ENCODE results near the gene ASCL2.
"Not testable (repeated sequence)": the region's sequence is repeated elsewhere in the genome, so short reads cannot be mapped to it uniquely, and the experiment has no call there.

ASCL2 gene

DNA sequence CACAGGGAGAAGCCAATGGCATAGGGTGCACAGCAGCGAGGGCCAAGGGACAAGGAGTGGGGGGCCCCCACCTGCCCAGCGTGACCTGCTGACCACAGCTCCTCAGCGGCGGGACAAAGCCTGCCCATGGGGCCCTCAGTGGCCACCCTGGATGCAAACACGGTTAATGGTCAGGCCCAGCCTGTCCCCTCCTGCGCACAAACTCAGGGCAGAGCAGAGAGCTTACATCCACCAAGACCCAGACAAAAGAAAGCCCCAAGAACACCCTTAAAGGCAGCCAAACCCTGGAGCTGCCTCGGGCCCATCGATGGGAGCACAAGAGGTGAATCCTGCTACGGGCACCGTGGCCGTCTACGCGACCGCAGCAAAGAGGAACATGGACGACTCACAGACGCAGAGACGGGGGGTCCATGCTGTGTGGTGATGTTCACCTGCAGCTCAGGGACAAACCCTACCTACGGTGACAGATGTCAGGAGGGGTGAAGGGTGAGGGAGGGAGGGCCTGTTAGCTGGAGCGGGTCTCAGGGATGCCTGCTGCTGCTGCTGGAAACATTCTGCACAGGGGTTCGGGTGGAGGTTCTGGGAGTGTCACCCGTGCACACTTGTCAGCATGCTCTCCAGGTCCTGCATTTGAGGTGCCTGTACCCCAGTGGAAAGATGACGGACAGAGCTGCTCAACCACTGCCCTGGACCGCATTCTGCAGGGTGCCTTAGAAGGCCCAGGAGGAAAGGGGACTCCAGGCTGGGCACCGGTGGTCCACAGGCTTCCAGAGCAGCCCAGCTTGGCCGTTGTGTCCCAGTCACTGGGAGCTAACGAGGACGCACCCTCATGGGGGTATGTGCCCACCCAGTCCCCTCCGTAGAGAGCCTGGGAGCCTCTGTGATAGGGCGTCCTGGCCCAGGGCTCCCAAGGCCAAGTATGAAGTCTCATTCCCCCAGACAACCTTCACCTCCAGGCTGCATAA is 11.6 kb downstream of the ASCL2 start:
- DNase-seq, result no peak

DNA sequence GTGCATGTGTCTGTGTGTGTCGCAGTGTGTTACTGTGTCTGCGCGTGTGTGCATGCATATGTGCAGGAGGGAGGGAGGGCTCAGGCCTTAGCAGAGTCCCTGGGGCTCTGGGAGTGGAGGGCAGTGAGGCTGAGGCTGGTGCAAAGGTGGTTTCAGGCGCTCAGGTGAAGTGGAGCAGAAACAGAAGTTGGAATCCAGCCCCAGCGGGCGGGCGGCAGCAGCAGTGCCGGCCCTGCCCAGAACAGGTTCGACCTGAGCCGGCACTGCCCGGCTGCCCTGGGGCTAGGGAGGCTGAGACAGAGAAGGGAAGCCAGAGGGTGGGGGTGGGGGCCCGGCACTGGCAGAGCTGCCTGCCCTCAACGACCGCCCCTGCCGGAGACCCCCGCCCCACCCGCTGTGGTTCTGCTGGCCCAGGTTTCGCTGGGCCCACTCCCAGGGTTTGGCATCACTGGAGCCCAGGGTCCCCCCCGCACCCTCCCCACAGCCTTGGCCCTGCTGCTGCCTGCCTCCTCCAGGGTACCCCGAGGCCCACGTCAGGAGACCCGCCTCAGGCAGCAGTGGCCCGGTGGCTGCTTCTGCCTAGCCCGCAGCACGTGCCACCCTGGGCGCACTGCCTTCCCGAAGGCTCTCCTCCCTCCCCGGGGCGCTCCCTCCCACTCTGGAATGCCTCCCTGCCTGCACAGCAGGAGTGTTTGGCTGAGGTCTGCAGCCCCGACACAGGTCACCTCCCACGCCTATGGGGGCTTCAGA is 13.3 kb downstream of the ASCL2 start:
- DNase-seq, result no peak

DNA sequence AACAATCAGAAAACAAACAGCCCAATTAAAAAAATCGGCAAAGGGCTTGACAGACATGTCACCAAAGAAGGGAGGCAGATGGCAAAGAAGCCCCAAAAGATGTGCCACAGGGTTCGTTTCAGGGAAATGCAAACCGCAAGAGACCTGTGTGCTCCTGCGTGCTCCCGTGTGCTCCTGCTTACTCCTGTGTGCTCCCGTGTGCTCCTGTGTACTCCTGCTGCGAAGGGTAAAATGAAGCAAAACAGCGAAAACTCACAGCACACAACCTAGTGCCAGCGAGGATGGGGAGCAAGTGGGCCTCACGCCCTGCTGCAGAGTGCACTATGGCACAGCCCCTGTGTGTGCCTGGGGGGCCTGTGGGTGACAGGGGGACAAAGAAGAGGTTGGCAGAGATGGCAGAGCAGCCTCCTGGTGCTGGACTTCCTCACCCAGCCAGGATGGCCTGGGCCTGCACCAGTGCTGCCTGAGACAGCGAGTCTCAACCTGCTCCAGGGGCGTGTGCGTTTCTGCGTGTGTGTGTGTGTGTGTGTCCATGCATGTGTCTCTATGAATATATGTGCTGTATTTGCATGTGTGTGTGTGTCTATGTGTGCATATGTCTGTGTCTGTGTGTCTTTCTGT is 14.0 kb downstream of the ASCL2 start:
- DNase-seq, result no peak

DNA sequence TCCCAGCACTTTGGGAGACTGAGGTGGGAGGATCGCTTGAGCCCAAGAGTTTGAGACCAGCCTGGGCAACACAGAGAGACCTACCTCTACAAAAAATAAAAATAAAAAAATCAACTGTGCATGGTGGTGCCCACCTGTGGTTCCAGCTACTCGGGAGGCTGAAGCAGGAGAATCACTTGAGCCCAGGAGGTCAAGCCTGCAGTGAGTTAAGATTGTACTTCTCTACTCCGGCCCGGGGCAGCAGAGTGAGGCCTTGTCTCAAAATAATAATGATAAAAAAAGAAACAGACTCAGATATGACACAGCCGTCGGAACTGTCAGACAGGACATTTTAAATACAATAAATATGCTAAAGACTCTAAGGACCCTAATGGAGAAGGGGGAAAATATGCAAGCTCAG is 18.4 kb downstream of the ASCL2 start:
- DNase-seq, result no peak

DNA sequence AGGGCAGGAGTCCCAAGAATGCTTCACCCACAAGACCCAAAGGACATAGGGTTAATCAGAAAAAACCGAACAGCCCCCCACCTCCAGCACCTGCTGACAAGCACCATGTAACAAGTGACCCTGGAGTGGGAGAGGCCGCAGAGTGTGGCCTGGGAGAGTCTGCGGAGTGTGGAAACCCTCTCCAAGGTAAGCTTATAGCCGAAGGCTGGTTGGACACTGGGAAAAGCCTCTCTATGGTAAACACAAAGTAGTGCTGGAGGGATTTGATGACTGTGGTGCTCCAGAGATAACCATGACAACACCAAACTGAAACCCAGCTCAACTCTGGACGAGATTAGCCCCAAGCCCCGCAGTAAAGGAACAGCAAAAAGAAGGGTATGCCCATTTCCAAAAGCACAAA is 19.2 kb downstream of the ASCL2 start:
- DNase-seq, result no peak

DNA sequence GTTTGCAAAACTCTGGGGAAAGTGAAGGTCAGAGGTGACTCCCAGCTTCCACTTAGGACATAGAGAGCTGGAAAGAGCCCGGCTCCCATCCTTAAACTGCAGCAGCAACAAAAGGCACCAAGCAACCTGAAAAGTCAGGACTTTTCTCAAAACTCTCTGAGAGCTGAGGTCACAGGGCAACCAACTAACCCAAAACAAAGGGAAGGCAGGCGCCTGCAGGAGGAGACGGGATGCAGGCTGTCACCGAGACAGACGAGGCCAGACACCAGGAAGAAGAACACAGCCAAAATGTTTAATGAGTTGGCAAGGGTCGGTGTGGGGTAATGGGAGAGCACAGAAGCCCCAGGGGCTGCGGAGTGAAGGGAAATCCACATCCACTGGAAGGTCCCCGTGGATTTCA is 19.9 kb downstream of the ASCL2 start:
- no peak for DNase-seq

DNA sequence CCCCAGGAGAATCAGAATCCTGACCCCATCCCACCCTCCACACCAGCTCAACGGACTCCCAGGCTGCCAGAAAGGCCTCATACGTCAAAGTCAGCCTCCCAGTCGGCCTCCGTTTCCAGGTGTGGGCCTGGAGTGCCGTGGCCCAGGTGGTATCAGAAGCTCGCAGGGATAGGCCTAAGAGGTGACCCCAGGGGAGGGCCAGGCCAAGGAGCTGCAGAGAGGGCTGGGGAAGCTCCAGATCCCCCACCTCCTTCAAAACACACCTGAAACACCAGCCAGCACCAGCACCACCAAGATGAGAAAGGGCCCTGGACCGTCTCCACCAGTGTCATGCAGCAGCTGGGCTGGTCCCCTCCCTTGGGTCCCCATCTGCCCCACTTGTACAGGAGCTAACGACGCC is 20.3 kb downstream of the ASCL2 start:
- DNase-seq, result no peak

DNA sequence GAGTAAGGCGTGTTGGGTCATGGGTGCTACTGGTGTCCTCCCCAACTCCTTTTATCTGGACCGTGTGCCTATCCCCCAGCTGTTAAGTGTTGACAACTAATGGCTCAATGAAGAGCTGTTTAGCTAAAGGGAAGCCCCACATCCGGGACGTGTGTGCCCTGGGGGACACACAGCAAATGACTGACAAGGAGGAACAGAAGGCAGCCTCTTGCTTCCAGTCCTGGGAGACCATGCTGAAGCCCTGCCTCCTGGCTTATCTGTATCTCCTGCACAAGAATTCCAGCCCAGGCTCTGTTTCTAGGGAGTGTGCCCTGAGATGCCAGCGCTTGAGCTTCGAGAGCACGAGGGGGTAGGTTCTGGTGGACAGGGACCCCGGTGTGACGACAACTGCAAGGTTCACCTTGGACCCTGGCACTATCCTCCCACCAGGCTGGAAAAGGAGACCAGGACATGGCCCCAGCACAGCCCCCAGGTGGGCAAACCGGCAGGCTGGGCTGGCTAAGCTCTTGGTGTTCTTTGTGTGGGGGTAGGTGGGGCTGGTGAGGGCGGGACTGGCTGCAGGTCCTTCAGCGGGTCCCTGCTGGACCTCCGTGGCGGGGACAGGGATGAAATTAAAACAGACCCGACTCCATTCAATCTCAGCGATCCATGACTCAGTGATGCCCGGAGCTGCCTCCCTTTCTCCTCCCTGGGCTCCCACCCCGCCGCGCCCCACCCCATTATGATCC is 21.0 kb downstream of the ASCL2 start:
- DNase-seq, result no peak

DNA sequence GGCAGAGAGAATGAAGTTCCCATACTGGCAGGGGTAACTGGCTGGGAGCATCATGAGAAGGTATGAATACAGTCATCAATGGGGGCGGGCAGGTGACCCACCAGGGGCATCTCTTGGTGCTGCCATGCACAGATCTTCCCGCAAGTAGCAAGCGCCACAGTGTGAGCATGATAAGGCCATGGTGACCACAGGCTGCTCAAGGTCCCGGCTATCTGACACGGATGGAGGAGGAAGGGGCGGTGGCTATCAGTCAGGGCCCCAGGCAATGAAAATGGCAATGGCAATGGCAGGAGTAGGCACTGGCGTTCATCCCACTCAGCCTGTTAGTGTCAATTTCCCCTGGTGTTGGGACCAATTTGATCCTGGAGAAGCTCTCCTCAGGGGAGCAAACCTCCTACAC is 21.6 kb downstream of the ASCL2 start:
- no peak for DNase-seq

DNA sequence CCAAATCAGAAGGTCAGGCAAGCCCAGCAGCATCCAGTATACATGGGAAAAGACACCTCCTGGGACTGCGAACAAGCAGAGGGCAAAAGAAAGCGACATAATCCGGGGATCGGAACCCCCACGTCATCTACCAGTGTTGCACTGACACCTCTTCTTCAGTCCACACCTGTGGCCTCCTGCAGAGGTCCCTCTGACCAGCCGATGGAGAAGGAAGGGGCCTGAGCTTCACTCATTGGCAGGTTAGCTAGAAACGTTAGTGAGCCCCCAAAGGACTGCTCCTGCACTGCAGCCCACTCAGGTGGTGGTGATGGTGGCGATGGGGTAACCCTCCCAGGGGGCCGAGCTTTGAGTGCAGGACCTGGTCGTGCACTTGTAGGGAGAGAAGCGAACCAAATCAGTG is 22.1 kb downstream of the ASCL2 start:
- DNase-seq, result no peak

DNA sequence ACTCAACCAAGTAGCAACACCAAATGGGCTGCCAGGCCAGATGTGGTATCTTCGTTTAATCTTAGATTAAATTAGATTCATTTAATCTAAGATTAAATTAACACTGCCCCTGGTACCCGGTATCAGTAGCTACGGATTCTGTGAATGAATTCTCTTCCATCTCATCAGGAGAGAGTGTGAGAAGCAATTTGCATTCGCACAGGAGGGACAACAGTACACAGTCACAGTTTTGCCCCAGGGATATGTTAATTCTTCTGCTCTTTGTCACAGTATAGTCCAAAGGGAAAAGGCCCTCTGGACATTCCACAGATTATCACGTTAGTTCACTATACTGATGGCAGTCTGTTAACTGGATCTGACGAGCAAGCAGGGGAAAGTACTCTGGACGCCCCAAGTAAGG is 22.9 kb downstream of the ASCL2 start:
- DNase-seq, result no peak

DNA sequence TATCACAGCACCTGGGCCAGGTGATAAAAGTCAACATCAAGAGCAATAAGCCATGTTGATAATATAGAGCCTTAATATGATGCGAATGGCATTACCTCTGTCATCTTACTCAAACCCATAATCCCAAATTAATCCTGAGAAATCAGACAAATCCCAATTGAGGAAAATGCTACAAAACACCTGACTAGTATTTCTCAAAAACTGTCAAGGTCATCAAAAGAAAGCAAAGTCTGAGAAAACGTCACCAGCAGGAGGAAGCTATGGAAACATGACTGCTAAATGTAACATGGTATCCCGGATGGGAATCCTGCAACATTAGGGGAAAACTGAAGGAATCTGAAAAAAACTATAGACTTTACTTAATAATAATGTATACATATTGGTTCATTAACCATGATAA is 29.6 kb downstream of the ASCL2 start:
- DNase-seq, result no peak

DNA sequence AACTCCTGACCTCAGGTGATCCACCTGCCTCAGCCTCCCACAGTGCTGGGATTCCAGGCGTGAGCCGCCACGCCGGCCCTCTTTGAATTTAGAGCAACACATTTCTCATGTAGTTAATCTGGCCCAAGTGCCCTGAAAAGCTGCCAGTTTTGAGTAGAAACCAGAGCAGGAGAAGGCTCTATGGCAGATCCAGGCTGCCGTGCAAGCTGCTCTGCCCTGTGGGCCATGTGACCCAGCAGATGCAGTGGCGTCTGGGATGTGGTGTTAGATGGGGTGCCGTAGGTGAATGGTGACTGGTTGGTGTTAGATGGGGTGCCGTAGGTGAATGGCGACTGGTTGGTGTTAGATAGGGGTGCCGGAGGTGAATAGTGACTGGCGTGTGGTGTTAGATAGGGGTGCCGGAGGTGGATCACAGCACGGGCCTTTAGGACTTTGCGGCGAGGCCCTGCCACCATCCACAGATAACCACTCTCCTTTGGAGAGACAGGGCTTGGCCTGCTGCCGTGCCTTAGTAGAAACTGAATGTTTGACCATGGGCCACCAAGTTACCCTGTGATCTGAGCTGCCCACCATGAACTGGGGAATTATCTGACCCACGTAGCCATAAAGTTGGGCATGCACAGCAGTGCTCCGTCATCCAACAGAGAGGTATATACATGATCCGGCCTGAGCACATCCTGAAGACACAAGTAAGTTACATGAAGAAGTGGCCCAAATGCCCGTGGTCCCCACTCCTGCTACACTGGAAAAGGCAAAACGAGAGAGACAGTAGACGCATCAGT is 32.7 kb downstream of the ASCL2 start:
- no peak for DNase-seq

DNA sequence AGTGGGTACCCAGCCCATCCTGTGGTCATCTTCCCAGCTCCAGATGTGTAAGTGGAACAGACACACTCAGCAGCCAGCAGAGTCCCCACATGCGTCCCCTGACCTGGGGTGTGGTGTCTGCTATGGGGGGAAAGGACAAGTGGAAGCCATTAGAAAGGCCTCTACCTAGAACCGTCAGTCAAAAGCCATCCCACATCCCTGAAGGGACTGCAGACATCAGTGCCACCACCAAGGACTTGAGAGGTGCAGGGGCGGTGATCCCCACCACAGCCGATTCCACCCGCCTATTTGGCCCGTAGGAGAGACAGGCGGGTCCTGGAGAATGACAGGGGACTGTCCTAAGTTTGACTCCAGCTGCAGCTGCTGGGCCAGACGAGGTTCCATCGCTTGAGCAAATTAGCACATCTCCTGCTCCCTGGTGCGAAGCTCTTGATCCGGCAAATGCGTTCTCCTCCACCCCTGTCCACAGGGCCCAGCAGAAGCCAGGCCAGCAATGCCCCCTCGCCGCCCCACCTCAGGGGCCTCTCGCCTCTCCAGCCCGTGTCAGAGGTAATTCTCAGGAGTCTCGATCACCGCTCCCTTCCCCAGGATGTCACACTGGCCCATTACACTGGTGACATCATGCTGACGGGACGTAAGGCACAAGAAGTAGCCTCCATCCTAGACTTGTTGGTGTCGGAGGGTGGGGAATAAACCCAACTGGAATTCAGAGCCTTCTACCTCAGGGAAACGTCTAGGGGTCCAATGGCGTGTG is 33.8 kb downstream of the ASCL2 start:
- not testable (repeated sequence) for DNase-seq

DNA sequence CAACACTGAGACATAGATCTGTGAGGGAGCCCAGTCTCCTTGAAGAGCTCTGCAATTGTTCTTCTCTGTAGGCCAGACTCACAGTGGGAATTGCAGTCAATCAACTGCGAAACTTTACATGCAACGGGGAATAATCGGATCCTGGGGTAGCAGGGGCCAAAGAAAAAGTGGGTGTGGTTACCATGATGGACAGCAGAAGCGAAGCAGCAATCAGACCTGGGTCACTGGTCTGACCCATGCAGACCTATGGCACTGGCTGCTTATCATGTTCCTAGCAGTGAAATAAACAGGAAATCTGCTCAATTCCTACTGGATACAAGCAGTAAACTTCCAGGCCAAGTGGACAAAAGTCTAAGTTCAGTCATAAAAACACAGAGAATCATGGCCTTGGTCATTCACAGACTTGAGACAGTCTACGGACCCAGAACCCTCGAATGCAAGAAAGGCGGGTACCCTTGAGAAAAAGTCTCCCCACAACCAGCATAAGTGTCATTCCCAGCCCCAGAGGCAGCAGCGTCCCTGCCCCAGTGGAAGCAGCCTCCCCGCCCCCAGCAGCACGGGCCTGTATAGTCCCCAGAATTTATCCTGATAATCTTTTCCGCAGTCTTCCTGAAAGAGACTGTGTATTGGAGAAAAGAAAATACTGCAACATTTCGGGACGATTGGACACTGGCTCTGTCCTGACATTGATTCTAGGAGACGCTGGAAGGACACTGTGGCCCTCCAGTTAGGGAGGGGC is 34.6 kb downstream of the ASCL2 start:
- DNase-seq, result no peak

DNA sequence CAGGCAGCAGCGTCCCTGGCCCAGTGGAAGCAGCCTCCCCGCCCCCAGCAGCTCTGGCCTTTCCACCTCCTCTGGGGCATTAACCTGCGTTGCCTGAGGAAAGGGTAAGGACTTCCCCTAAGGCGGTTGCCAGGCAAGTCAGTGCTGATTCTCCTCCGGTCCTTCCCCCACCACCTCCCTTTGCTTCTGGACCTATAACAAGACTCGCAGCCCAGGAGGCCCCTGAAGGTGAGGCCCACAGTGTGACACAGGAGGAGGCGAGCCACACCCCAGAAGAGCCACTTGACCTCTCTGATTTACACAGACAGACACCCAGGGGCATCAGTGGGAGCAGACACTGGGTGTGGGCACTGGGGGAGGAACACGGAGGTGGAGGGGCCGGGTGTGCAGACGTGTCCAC is 35.4 kb downstream of the ASCL2 start:
- DNase-seq, result no peak

DNA sequence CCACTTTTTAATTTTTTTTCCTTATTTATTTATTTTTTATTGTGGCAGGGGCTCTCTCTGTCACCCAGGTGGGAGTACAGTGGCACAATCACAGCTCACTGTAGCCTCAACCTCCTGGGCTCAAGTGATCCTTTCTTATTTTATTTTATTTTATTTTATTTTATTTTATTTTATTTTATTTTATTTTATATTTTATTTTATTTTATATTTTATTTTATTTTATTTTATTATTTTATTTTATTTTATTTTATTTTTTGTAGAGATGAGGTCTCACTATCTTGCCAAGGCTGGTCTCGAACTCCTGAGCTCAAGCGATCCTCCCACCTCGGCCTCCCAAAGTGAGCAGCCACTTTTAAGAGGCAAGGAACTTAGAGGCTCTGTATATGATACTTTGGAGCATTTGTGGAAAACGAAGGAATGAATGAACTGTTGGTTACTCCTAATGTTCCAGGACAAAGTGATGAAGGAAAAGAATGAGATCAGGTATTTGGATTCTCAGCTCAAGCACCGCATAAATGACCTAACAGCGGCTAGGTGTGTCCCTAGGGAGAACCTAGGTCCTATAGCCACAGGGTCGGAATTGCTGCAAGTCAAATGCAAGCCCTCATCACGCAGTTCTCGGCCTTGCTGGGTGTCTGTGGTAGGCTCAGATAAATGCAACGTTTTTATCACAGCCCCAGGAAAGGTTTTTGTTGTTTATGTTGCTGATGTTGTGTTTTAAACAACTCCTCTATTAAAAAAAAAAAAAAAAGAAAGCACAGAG is 36.5 kb downstream of the ASCL2 start:
- no peak for DNase-seq

DNA sequence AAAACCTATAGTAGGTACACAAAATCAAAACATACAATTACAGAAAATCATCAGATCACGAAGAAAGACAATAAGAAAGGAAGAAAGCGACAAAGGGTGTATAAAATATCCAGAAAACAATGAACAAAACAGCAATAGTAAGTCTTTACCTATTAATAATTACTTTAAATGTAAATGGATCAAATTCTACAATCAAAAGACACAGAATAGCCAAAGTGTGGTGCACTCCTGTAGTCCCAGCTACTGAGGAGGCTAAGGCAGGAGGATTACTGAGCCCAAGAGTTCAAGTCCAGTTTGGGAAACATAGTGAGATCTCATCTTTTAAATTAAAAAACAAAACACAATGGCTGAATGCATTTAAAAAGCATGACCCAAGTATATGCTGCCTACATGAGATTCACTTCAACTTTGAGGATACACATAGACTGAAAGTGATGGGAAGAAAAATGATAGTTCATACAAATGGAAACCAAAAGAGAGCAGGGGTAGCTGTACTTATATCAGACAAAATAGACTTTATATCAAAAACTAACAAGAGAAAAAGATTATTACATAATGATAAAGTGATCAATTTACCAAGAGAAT is 40.6 kb downstream of the ASCL2 start:
- DNase-seq, result no peak

DNA sequence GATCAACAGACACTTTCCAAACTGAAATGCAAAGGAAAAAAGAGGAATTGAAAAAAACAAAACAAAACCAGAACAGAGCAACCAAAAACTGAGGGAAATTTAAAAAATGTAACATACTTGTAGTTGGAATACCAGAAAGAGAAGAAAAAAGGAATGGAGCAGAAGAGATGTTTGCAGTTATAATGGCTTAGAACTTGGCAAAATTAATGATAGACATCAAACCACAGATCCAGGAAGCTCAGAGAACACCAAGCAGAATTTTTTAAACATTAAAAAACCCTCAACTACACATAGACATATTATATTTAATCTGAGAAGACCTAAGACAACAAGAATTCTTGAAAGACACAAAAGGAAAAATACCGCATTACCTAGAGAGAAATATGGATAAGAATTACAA is 46.1 kb downstream of the ASCL2 start:
- no peak for DNase-seq
